ENCODE data around the gene EMC9.

DNA sequence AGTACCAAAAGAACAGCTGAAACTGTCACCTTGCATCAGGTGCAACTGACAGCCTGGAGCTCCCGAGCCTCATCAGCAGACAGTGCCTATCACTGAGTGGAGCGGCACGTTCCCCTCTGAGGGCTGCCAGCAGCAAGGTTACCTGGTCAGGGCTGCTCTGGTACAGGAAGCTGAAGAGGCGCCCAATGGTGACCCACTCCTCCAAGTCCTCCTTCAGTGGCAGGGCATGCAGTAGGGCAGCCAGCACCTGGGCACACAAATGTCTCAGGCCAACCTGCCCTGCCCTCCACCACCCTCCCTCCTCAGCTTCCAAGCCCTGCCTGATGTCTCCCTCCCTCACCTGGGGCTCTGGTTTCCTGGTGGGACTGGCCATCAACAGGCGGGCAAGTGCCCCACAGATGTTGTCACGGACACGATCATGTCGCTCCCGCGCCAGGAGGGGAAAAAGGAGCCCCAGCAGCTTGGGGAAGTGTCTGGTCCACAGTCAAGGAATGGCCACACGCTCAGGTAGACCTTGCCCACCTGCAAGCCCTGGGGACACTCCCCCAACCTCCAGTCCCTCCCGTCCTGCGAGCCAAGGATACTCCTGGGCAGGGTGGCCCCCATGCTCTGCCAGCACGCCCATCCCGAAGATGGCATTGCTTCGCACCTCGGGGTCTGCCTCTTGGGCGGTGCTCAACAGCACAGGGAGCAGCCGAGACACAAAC lies 40.1 kb upstream of the EMC9 start:
- TF ChIP-seq POLR2A (IDR thresholded peaks at IDR 0.05) (no peak), EP300 (IDR thresholded peaks at IDR 0.05) (no peak)
- TF ChIP-seq, protein P1, sequence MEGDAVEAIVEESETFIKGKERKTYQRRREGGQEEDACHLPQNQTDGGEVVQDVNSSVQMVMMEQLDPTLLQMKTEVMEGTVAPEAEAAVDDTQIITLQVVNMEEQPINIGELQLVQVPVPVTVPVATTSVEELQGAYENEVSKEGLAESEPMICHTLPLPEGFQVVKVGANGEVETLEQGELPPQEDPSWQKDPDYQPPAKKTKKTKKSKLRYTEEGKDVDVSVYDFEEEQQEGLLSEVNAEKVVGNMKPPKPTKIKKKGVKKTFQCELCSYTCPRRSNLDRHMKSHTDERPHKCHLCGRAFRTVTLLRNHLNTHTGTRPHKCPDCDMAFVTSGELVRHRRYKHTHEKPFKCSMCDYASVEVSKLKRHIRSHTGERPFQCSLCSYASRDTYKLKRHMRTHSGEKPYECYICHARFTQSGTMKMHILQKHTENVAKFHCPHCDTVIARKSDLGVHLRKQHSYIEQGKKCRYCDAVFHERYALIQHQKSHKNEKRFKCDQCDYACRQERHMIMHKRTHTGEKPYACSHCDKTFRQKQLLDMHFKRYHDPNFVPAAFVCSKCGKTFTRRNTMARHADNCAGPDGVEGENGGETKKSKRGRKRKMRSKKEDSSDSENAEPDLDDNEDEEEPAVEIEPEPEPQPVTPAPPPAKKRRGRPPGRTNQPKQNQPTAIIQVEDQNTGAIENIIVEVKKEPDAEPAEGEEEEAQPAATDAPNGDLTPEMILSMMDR (IDR thresholded peaks at IDR 0.05): no peak

All from upper lobe of left lung (tissue), 4 donors.